GM23338 (cell line): ENCODE data around the gene TIMM13. TPM values are rescaled to one million over a fixed set of nuclear protein-coding genes. Genes with fewer than 3 reads are reported as not detected.

Source experiments
- ATAC-seq: fragments of 200-7000 bp; cut with Tn5 transposase; 3 replicates; pipeline ENCODE4 v1.9.1; 2020
- DNase-seq: peaks from one replicate; pipeline ENCODE4 v3.0.0-alpha.2; 2015; ENCODE audit warnings: low spot score
- H2AFZ ChIP-seq: fragments of 200-600 bp; sonication (generic); 2 replicates; pipeline ENCODE4 v1.8.0; 2016; ENCODE audit warnings: antibody characterized with exemption, mild to moderate bottlenecking, moderate library complexity
- H3F3A ChIP-seq: fragments of 200-600 bp; sonication (generic); replicated peaks from 2 replicates; pipeline ENCODE4 v1.8.0; 2017; ENCODE audit warnings: antibody characterized with exemption, mixed run types, low read depth
- H3K27ac ChIP-seq: fragments of 200-600 bp; sonication (generic); 2 replicates; pipeline ENCODE4 v1.6.1; 2016; ENCODE audit warnings: low read depth
- H3K27me3 ChIP-seq: fragments of 200-600 bp; sonication (generic); 2 replicates; pipeline ENCODE4 v1.8.0; 2016; ENCODE audit warnings: mild to moderate bottlenecking, mixed run types, moderate library complexity; ENCODE audit not compliant: insufficient read depth
- H3K36me3 ChIP-seq: fragments of 200-600 bp; sonication (generic); 2 replicates; pipeline ENCODE4 v1.8.0; 2016; ENCODE audit warnings: mild to moderate bottlenecking; ENCODE audit not compliant: insufficient read depth
- H3K4me1 ChIP-seq: fragments of 200-600 bp; sonication (generic); 2 replicates; pipeline ENCODE4 v1.8.0; 2016; ENCODE audit warnings: mild to moderate bottlenecking, moderate library complexity; ENCODE audit not compliant: insufficient read depth
- H3K4me2 ChIP-seq: fragments of 200-600 bp; sonication (generic); 2 replicates; pipeline ENCODE4 v1.7.1; 2017; ENCODE audit warnings: mixed run types
- H3K4me3 ChIP-seq: fragments of 200-600 bp; sonication (generic); 2 replicates; pipeline ENCODE4 v1.6.1; 2016; ENCODE audit warnings: mixed run types
- H3K79me2 ChIP-seq: fragments of 200-600 bp; sonication (generic); replicated peaks from 2 replicates; pipeline ENCODE4 v1.8.0; 2017; ENCODE audit warnings: mild to moderate bottlenecking; ENCODE audit not compliant: insufficient read depth
- H3K9me2 ChIP-seq: fragments of 200-600 bp; sonication (generic); 2 replicates; pipeline ENCODE4 v1.8.0; 2017; ENCODE audit not compliant: insufficient read depth
- H4K20me1 ChIP-seq: fragments of 200-600 bp; sonication (generic); replicated peaks from 2 replicates; pipeline ENCODE4 v1.8.0; 2017; ENCODE audit warnings: mild to moderate bottlenecking; ENCODE audit not compliant: insufficient read depth
- H3K27ac Mint-ChIP-seq: 2 replicates; pipeline ENCODE4 v1.8.0; 2020; ENCODE audit warnings: inconsistent platforms, mild to moderate bottlenecking, moderate library complexity, mixed read lengths
- H3K27me3 Mint-ChIP-seq: 3 replicates; pipeline ENCODE4 v1.8.0; 2022; ENCODE audit warnings: low read depth, mild to moderate bottlenecking, moderate library complexity, mixed read lengths, inconsistent platforms; ENCODE audit not compliant: insufficient read depth, poor library complexity
- H3K36me3 Mint-ChIP-seq: 3 replicates; pipeline ENCODE4 v1.8.0; 2021; ENCODE audit warnings: low read depth, mild to moderate bottlenecking, inconsistent platforms, moderate library complexity, mixed read lengths
- H3K4me1 Mint-ChIP-seq: 3 replicates; pipeline ENCODE4 v1.8.0; 2020; ENCODE audit warnings: mild to moderate bottlenecking, inconsistent platforms, mixed read lengths
- H3K4me3 Mint-ChIP-seq: 3 replicates; pipeline ENCODE4 v1.8.0; 2021; ENCODE audit warnings: moderate library complexity, mild to moderate bottlenecking, inconsistent platforms, mixed read lengths
- H3K9me3 Mint-ChIP-seq: 3 replicates; pipeline ENCODE4 v1.8.0; 2020; ENCODE audit warnings: moderate library complexity, mild to moderate bottlenecking, inconsistent platforms, mixed read lengths
- CREB1 ChIP-seq: fragments of 250-450 bp; sonication (Bioruptor Pico); IDR thresholded peaks from 2 replicates; pipeline ENCODE4 v1.5.0; 2020; ENCODE audit warnings: low read depth, mild to moderate bottlenecking, moderate library complexity
- ETS1 ChIP-seq: IDR thresholded peaks from 2 replicates; pipeline ENCODE4 v1.6.1; 2016; ENCODE audit warnings: antibody characterized with exemption
- EZH2 ChIP-seq: fragments of 200-600 bp; sonication (generic); IDR thresholded peaks from one replicate; pipeline ENCODE4 v1.8.0; 2017; ENCODE audit warnings: antibody characterized with exemption, mild to moderate bottlenecking, low read depth; ENCODE audit not compliant: unreplicated experiment
- EZH2phosphoT487 ChIP-seq: fragments of 200-600 bp; sonication (generic); IDR thresholded peaks from one replicate; pipeline ENCODE4 v1.8.1; 2018; ENCODE audit warnings: antibody characterized with exemption; ENCODE audit not compliant: unreplicated experiment
- JUNB ChIP-seq: IDR thresholded peaks from one replicate; pipeline ENCODE4 v1.6.1; 2016; ENCODE audit warnings: antibody characterized with exemption; ENCODE audit not compliant: unreplicated experiment
- NANOG ChIP-seq: IDR thresholded peaks from 2 replicates; pipeline ENCODE4 v1.6.1; 2016; ENCODE audit warnings: antibody characterized with exemption, borderline replicate concordance
- POLR2AphosphoS5 ChIP-seq: IDR thresholded peaks from 2 replicates; pipeline ENCODE4 v1.6.1; 2016; ENCODE audit warnings: antibody characterized with exemption, low read depth
- REST ChIP-seq: IDR thresholded peaks from one replicate; pipeline ENCODE4 v1.6.1; 2018; ENCODE audit warnings: antibody characterized with exemption; ENCODE audit not compliant: unreplicated experiment
- STAT1 ChIP-seq: IDR thresholded peaks from one replicate; pipeline ENCODE4 v1.6.1; 2016; ENCODE audit warnings: antibody characterized with exemption; ENCODE audit not compliant: unreplicated experiment
- ZNF114 ChIP-seq: fragments of 250-450 bp; sonication (Bioruptor Pico); IDR thresholded peaks from 2 replicates; pipeline ENCODE4 v1.5.0; 2020; ENCODE audit warnings: mild to moderate bottlenecking, moderate library complexity
- ZNF331 ChIP-seq: fragments of 250-450 bp; sonication (Bioruptor Pico); IDR thresholded peaks from 2 replicates; pipeline ENCODE4 v1.5.0; 2020; ENCODE audit warnings: low read depth, mild to moderate bottlenecking, moderate library complexity
- polyA plus RNA-seq: library from polyadenylated mRNA; unstranded; fragments of >200 nt; fragmentation: Nextera tagmentation; extraction: Ambion mirVana; gene quantifications from 2 replicates; pipeline ENCODE4 v1.2.1, GENCODE V29; 2016
- total RNA-seq: library from RNA; depleted of rRNA; stranded (reverse); fragments of >200 nt; shearing (Covaris generic); gene quantifications from 2 replicates; pipeline ENCODE4 v1.2.3, GENCODE V29; 2014
- TF ChIP-seq, protein P1 (sequence below), 2 experiments: fragments of 200-600 bp in 1 of 2; sonication (generic) in 1 of 2; conservative IDR thresholded peaks; 2 replicates each; pipeline versions ENCODE4 v1.5.1 to v1.6.1; 2016 to 2017; ENCODE audit warnings: antibody characterized with exemption in 2 of 2, low read depth in 2 of 2, mild to moderate bottlenecking in 2 of 2, moderate library complexity in 1 of 2
- TF ChIP-seq, protein P2 (sequence below): fragments of 250-450 bp; sonication (Bioruptor Pico); IDR thresholded peaks from 2 replicates; pipeline ENCODE4 v1.5.0; 2020; ENCODE audit warnings: mild to moderate bottlenecking, moderate library complexity

The TIMM13 gene
- total and polyA plus RNA-seq, 2 experiments from 2014 or later, result 140 to 347 TPM

GRCh38 chr19:2424686-2425621 lies 2.4 kb downstream of the TIMM13 start:
- no peak overlapping the region for H3K27ac Mint-ChIP-seq
- peak overlapping the region; percentile 94 for H3K4me3 Mint-ChIP-seq
- H3K9me3 Mint-ChIP-seq, result peaks cover 5% of the 10 kb centered on the region
- no peaks in the 10 kb centered on the region; the same call in 1 of the 2 replicates for H4K20me1 ChIP-seq
- no peaks in the 10 kb centered on the region for H3K27me3 ChIP-seq
- H3K4me2 ChIP-seq, result peak overlapping the region; percentile 95
- H3K36me3 ChIP-seq, result no peaks in the 10 kb centered on the region
- H3K9me2 ChIP-seq, result no peaks in the 10 kb centered on the region
- H3K36me3 Mint-ChIP-seq, result peaks cover 13% of the 10 kb centered on the region
- H3K27me3 Mint-ChIP-seq, result peaks cover 21% of the 10 kb centered on the region
- DNase-seq (peak; percentile 84), ATAC-seq (peak; percentile 30)
- peaks cover 21% of the 10 kb centered on the region for H3K79me2 ChIP-seq
- H2AFZ ChIP-seq, result no peak overlapping the region
- H3K4me3 ChIP-seq, result peak overlapping the region; percentile 99
- H3K4me1 Mint-ChIP-seq, result peaks cover 26% of the 10 kb centered on the region
- TF ChIP-seq ZNF114 (CRISPR knock-in tag) (no peak), NANOG (no peak), REST (no peak), POLR2AphosphoS5 (peak; percentile 66), ETS1 (no peak), ZNF331 (CRISPR knock-in tag) (no peak), EZH2phosphoT487 (no peak), JUNB (no peak), EZH2 (no peak), CREB1 (CRISPR knock-in tag) (peak; percentile 57; the same call in 1 of the 2 replicates), STAT1 (no peak)
- TF ChIP-seq, protein P1, sequence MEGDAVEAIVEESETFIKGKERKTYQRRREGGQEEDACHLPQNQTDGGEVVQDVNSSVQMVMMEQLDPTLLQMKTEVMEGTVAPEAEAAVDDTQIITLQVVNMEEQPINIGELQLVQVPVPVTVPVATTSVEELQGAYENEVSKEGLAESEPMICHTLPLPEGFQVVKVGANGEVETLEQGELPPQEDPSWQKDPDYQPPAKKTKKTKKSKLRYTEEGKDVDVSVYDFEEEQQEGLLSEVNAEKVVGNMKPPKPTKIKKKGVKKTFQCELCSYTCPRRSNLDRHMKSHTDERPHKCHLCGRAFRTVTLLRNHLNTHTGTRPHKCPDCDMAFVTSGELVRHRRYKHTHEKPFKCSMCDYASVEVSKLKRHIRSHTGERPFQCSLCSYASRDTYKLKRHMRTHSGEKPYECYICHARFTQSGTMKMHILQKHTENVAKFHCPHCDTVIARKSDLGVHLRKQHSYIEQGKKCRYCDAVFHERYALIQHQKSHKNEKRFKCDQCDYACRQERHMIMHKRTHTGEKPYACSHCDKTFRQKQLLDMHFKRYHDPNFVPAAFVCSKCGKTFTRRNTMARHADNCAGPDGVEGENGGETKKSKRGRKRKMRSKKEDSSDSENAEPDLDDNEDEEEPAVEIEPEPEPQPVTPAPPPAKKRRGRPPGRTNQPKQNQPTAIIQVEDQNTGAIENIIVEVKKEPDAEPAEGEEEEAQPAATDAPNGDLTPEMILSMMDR (conservative IDR thresholded peaks at IDR 0.05; ENCODE audit: low read depth in 2 of 2), result peak; percentile 28 to 31
- TF ChIP-seq, protein P2, sequence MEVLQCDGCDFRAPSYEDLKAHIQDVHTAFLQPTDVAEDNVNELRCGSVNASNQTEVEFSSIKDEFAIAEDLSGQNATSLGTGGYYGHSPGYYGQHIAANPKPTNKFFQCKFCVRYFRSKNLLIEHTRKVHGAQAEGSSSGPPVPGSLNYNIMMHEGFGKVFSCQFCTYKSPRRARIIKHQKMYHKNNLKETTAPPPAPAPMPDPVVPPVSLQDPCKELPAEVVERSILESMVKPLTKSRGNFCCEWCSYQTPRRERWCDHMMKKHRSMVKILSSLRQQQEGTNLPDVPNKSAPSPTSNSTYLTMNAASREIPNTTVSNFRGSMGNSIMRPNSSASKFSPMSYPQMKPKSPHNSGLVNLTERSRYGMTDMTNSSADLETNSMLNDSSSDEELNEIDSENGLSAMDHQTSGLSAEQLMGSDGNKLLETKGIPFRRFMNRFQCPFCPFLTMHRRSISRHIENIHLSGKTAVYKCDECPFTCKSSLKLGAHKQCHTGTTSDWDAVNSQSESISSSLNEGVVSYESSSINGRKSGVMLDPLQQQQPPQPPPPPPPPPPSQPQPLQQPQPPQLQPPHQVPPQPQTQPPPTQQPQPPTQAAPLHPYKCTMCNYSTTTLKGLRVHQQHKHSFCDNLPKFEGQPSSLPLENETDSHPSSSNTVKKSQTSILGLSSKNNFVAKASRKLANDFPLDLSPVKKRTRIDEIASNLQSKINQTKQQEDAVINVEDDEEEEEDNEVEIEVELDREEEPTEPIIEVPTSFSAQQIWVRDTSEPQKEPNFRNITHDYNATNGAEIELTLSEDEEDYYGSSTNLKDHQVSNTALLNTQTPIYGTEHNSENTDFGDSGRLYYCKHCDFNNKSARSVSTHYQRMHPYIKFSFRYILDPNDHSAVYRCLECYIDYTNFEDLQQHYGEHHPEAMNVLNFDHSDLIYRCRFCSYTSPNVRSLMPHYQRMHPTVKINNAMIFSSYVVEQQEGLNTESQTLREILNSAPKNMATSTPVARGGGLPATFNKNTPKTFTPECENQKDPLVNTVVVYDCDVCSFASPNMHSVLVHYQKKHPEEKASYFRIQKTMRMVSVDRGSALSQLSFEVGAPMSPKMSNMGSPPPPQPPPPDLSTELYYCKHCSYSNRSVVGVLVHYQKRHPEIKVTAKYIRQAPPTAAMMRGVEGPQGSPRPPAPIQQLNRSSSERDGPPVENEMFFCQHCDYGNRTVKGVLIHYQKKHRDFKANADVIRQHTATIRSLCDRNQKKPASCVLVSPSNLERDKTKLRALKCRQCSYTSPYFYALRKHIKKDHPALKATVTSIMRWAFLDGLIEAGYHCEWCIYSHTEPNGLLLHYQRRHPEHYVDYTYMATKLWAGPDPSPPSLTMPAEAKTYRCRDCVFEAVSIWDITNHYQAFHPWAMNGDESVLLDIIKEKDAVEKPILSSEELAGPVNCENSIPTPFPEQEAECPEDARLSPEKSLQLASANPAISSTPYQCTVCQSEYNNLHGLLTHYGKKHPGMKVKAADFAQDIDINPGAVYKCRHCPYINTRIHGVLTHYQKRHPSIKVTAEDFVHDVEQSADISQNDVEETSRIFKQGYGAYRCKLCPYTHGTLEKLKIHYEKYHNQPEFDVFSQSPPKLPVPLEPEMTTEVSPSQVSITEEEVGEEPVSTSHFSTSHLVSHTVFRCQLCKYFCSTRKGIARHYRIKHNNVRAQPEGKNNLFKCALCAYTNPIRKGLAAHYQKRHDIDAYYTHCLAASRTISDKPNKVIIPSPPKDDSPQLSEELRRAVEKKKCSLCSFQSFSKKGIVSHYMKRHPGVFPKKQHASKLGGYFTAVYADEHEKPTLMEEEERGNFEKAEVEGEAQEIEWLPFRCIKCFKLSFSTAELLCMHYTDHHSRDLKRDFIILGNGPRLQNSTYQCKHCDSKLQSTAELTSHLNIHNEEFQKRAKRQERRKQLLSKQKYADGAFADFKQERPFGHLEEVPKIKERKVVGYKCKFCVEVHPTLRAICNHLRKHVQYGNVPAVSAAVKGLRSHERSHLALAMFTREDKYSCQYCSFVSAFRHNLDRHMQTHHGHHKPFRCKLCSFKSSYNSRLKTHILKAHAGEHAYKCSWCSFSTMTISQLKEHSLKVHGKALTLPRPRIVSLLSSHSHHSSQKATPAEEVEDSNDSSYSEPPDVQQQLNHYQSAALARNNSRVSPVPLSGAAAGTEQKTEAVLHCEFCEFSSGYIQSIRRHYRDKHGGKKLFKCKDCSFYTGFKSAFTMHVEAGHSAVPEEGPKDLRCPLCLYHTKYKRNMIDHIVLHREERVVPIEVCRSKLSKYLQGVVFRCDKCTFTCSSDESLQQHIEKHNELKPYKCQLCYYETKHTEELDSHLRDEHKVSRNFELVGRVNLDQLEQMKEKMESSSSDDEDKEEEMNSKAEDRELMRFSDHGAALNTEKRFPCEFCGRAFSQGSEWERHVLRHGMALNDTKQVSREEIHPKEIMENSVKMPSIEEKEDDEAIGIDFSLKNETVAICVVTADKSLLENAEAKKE (CRISPR knock-in tag), result no peak
- H3F3A ChIP-seq, result peaks cover 18% of the 10 kb centered on the region; the same call in 1 of the 2 replicates
- H3K4me1 ChIP-seq, result peaks cover 14% of the 10 kb centered on the region
- H3K27ac ChIP-seq, result no peak overlapping the region
